H1 (cell line): ENCODE measurements around the gene PDZRN4. TPM values are rescaled to one million over a fixed set of nuclear protein-coding genes. Genes with fewer than 3 reads are reported as not detected.

Experiments used
- BCL11A ChIP-seq, 2 experiments: IDR thresholded peaks; one replicate each; pipeline ENCODE4 v1.6.1; 2011; ENCODE audit warnings: low read depth in 2 of 2, low read length in 2 of 2, mild to moderate bottlenecking in 2 of 2
- BRCA1 ChIP-seq: IDR thresholded peaks from 2 replicates; pipeline ENCODE4 v1.6.1; 2012; ENCODE audit warnings: low read depth, low read length, improper control_type of control experiment
- CHD1 ChIP-seq: IDR thresholded peaks from 2 replicates; pipeline ENCODE4 v1.6.1; 2012; ENCODE audit warnings: low read depth, low read length, improper control_type of control experiment
- JUN ChIP-seq: IDR thresholded peaks from 2 replicates; pipeline ENCODE4 v1.6.1; 2011; ENCODE audit warnings: low read depth, mild to moderate bottlenecking, improper control_type of control experiment, low read length
- NRF1 ChIP-seq: IDR thresholded peaks from 2 replicates; pipeline ENCODE4 v1.6.1; 2011; ENCODE audit warnings: mild to moderate bottlenecking, low read depth, low read length, improper control_type of control experiment
- RAD21 ChIP-seq, 2 experiments: IDR thresholded peaks in 1 of 2; conservative IDR thresholded peaks in 1 of 2; 2 replicates each; pipeline ENCODE4 v1.6.1; 2011; ENCODE audit warnings: low read depth in 2 of 2, low read length in 2 of 2, improper control_type of control experiment in 1 of 2, inconsistent platforms in 1 of 2, mild to moderate bottlenecking in 1 of 2, moderate library complexity in 1 of 2
- polyA plus RNA-seq, 7 experiments: library from polyadenylated mRNA; depleted of rRNA in 3 of 7; stranded (reverse) in 5 of 7; unstranded in 2 of 7; fragments of >200 nt in 5 of 7; fragments of 200-250 nt in 2 of 7; gene quantifications; 1 replicate in 5 of 7; 2 replicates in 1 of 7; 4 replicates in 1 of 7; pipeline versions ENCODE4 v1.2.1 to v1.2.3, GENCODE V29; 2011 to 2013; ENCODE audit warnings: missing spikeins in 2 of 7, mixed read lengths in 2 of 7
- total RNA-seq: library from RNA; stranded (reverse); fragmentation: NEBNext Ultra II Directional; extraction: Animal tissue kit (Norgen Biotek cat#: 25700); gene quantifications from 2 replicates; pipeline ENCODE4 v1.2.1, GENCODE V29; 2021
- TF ChIP-seq, protein P1 (sequence below): fragments of 300-600 bp; sonication (generic); IDR thresholded peaks from 2 replicates; pipeline ENCODE4 v1.7.1; 2012; ENCODE audit warnings: low read length, moderate library complexity, mild to moderate bottlenecking, inconsistent platforms; ENCODE audit not compliant: insufficient replicate concordance

The PDZRN4 gene
- total and polyA plus RNA-seq, 2 of the 8 experiments (the other 6 are each of a cell fraction or from before 2014, with no cell fraction given), result not detected

DNA sequence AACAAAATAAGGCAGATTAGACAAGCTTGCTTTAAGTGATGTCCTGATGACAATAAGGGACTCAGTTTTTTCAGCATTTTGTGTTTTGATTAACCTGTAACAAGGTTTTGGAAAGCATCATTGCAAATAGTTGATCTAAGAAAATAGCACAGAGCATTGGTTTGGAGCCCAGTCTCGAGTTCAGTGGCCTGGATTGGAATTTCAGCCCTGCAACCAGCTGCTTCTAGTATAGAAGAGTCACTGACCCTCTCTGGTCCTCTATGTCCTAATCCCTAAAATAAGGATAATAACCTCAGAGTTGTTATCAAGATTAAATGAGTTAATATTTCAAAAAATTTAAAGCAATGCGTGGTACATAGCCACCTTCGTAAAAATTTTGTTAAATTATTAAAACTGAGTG, 25.5 kb downstream of the PDZRN4 start (continued):
- TF ChIP-seq BCL11A (IDR thresholded peaks at IDR 0.05; ENCODE audit: low read depth in 2 of 2, low read length in 2 of 2), result no peak
- TF ChIP-seq, protein P1, sequence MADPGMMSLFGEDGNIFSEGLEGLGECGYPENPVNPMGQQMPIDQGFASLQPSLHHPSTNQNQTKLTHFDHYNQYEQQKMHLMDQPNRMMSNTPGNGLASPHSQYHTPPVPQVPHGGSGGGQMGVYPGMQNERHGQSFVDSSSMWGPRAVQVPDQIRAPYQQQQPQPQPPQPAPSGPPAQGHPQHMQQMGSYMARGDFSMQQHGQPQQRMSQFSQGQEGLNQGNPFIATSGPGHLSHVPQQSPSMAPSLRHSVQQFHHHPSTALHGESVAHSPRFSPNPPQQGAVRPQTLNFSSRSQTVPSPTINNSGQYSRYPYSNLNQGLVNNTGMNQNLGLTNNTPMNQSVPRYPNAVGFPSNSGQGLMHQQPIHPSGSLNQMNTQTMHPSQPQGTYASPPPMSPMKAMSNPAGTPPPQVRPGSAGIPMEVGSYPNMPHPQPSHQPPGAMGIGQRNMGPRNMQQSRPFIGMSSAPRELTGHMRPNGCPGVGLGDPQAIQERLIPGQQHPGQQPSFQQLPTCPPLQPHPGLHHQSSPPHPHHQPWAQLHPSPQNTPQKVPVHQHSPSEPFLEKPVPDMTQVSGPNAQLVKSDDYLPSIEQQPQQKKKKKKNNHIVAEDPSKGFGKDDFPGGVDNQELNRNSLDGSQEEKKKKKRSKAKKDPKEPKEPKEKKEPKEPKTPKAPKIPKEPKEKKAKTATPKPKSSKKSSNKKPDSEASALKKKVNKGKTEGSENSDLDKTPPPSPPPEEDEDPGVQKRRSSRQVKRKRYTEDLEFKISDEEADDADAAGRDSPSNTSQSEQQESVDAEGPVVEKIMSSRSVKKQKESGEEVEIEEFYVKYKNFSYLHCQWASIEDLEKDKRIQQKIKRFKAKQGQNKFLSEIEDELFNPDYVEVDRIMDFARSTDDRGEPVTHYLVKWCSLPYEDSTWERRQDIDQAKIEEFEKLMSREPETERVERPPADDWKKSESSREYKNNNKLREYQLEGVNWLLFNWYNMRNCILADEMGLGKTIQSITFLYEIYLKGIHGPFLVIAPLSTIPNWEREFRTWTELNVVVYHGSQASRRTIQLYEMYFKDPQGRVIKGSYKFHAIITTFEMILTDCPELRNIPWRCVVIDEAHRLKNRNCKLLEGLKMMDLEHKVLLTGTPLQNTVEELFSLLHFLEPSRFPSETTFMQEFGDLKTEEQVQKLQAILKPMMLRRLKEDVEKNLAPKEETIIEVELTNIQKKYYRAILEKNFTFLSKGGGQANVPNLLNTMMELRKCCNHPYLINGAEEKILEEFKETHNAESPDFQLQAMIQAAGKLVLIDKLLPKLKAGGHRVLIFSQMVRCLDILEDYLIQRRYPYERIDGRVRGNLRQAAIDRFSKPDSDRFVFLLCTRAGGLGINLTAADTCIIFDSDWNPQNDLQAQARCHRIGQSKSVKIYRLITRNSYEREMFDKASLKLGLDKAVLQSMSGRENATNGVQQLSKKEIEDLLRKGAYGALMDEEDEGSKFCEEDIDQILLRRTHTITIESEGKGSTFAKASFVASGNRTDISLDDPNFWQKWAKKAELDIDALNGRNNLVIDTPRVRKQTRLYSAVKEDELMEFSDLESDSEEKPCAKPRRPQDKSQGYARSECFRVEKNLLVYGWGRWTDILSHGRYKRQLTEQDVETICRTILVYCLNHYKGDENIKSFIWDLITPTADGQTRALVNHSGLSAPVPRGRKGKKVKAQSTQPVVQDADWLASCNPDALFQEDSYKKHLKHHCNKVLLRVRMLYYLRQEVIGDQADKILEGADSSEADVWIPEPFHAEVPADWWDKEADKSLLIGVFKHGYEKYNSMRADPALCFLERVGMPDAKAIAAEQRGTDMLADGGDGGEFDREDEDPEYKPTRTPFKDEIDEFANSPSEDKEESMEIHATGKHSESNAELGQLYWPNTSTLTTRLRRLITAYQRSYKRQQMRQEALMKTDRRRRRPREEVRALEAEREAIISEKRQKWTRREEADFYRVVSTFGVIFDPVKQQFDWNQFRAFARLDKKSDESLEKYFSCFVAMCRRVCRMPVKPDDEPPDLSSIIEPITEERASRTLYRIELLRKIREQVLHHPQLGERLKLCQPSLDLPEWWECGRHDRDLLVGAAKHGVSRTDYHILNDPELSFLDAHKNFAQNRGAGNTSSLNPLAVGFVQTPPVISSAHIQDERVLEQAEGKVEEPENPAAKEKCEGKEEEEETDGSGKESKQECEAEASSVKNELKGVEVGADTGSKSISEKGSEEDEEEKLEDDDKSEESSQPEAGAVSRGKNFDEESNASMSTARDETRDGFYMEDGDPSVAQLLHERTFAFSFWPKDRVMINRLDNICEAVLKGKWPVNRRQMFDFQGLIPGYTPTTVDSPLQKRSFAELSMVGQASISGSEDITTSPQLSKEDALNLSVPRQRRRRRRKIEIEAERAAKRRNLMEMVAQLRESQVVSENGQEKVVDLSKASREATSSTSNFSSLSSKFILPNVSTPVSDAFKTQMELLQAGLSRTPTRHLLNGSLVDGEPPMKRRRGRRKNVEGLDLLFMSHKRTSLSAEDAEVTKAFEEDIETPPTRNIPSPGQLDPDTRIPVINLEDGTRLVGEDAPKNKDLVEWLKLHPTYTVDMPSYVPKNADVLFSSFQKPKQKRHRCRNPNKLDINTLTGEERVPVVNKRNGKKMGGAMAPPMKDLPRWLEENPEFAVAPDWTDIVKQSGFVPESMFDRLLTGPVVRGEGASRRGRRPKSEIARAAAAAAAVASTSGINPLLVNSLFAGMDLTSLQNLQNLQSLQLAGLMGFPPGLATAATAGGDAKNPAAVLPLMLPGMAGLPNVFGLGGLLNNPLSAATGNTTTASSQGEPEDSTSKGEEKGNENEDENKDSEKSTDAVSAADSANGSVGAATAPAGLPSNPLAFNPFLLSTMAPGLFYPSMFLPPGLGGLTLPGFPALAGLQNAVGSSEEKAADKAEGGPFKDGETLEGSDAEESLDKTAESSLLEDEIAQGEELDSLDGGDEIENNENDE, result no peak
- TF ChIP-seq RAD21 (IDR thresholded peaks at IDR 0.05 in 1 of 2, conservative IDR thresholded peaks at IDR 0.05 in 1 of 2; ENCODE audit: low read depth in 2 of 2, low read length in 2 of 2), result no peak
- no peak for TF ChIP-seq JUN
- TF ChIP-seq NRF1, result no peak
- TF ChIP-seq BRCA1, result no peak
- no peak for TF ChIP-seq CHD1
